ENCODE results near the gene CYP2E1.
"Not testable (repeated sequence)": the region's sequence is repeated elsewhere in the genome, so short reads cannot be mapped to it uniquely, and the experiment has no call there.

The CYP2E1 gene

GRCh38 chr10:133528845-133529575, 1.8 kb downstream of the CYP2E1 start:
- DNase-seq: no peak

DNA sequence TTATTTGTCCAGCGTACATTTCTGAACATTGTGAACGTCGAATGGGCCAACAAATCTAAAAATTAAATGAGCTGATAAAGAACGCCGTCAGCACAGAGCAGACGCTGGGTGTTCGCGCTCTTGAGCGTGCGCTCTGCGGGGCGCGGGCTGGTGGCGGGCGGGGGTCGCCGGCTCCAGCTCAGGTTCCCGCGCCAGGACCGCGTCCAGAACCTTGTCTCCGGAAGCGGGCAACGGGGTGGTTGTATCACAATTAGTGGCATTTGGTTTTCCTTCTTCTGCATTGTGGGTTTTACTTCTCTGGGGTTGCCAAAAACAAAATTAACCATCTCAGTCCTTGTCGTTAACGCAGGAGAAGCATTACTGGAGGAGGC, 2.4 kb downstream of the CYP2E1 start:
- no peak for DNase-seq

DNA sequence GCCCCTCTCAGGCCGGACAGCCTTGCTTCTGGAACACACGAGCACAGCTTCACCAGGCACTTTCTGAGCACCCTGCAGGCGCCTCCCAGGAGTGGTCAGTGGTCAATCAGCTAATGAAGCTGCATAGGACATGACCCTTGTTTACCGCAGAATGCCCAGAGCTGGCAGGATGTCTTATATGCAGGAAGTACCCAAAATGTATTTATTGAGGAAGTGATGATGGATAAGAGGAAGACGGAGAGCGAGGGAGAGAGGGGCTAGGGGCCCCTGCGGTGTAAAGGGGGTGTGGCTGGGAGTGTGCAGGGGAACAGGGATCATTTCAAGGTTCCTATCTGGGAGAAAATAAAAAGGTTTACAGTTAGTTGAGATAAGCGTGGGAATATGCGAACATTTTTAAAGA, 3.3 kb downstream of the CYP2E1 start:
- no peak for DNase-seq

DNA sequence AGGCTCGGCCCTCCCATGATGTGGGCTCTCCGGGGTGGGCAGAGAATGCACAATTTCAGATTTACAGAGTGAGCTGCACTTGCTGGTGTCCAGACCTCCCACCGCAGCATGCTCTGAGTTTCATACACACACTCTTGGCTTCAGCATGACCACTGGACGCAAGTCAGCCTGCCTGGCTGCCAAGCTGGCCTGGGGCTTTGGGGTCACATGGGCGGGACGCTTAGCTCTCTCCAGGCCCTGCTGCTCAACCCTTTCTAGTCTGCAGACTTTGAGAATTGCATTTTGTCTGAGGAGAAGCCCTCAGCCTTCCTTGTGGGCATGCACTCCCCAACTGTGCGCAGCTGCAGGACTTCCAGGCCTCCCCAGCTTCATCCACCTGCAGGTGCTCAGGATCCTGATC, 5.7 kb downstream of the CYP2E1 start:
- DNase-seq: no peak

DNA sequence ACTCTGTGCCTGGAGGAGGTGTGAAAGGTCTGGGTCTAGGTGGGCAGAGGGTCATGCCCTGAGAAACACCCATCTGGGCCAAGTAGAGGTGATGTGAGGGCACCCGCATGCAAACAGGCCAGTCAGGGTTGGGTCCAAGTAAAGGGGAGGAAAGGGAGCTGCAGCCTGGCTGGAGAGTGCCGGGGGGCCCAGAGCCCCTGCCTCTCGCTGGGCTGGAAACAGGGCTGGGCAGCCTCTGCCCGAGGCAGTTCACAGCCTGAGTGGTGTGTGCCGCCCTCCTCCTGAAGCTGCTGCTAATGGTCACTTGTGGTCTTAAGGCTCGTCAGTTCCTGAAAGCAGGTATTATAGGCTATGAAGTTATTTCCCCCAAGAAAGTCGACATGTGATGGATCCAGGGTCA, 7.3 kb downstream of the CYP2E1 start:
- no peak for DNase-seq

DNA sequence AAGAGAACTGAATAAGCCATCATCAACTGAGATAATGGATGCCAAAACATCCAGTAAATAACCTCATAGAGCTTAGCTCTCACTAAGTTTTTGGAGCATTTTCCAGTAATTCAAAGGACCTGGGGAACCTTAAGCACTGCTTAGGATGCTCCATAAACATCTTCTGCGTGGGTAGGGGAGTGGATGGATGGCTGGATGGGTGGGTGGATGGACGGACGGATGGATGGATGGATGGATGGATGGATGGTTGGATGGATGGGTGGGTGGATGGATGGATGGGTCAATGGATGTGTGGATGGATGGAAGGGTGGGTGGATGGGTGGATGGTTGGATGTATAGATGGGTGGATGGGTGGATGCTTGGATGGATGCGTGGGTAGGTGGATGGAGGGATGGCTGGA, 9.0 kb downstream of the CYP2E1 start:
- DNase-seq: no peak

DNA sequence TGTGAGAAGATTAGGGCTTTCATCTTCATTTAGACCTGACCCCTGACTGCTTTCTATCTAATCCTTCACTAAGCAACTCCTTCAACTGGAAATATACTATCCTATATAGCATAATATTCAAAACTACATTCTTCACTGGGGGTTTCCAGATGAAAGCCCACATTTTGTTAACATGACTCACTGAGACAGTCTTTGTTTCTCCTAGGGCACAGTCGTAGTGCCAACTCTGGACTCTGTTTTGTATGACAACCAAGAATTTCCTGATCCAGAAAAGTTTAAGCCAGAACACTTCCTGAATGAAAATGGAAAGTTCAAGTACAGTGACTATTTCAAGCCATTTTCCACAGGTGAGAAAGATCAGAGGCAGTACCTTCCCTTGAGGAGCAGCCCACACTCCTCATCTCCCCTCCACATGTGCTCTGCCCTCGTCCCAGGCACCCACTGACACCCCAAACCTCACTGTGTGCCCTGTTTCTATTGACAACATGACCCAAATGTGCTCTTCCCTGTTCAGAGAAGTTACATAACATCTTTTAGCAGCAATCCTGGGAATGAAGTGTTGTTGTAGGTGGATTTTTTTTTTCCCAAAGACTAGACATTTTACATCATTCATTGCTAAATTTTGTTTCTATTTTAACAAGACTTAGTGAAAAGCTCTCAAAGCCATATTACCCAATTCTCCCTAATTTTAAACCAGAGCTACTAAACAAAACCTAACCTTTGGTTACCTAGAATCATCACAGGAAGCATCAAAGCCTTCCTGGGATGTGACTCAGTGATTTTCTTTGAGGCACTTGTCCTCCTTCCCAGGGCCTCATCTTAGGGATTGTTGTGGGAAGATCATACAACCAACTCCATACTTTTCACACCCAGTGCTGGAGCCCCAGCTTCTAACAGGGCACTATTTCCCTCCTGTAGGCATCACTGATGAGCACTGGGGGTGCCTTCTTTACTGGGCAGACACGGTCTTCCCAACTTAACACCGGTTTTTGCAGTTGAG, 10.7 kb downstream of the CYP2E1 start:
- no peak for DNase-seq

- not testable (repeated sequence) for DNase-seq
Measured at GRCh38 chr10:133541441-133541975, 14.3 kb downstream of the CYP2E1 start.

DNA sequence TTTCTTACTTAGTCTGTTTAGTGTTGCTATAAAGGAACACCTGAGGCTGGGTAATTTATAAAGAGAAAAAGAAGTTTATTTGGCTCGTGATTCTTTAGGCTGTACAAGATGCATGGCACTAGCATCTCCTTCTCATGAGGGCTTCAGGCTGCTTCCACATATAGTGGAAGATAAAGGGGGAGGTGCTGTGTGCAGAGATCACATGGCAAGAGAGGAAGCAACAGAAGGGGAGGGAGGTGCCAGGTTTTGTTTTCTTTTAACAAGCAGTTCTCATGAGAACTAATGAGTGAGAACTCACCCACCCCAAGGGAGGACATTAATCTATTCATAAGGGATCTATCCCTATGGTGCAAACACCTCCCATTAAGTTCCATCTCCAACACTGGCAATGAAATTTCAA, 17.3 kb downstream of the CYP2E1 start:
- DNase-seq: no peak

DNA sequence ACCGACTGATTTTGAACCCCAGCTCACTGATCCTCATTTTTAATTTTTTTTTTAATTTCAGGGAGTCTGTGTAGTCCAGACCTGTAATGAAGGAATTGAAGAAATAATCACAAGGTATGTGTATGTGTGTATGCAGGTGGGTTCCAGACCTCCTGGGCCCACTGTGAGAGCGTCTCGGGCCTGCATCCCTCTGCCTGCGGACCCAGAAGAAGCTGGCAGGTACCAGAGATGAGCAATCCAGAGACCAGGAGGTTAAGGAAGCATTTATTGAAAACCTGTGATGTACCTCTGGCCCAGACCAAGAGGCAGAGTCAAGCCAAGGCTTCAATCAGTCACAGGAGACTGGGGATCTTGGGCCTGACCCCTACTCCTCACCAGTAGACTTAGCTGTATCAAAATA, 27.4 kb downstream of the CYP2E1 start:
- no peak for DNase-seq

GRCh38 chr10:133555521-133555920, 28.4 kb downstream of the CYP2E1 start:
- no peak for DNase-seq

DNA sequence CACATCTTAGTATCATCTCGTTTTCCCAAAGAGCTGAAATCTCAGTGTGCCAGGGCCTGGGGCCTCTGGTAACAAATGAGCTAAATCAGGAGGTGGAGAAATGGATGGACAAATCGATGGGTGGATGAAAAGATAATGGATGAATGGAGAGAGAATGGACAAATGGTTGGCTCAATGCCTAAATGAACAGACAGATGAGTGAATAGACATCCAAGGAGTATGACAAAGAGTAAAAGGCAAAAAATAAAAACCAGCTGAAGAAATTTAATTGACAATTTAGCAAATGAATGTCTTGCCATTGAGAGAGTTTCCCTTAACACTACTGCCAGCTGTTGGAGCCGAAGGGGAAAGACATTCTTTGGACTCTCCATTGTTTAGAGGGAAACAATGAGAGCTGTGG, 30.2 kb downstream of the CYP2E1 start:
- no peak for DNase-seq

DNA sequence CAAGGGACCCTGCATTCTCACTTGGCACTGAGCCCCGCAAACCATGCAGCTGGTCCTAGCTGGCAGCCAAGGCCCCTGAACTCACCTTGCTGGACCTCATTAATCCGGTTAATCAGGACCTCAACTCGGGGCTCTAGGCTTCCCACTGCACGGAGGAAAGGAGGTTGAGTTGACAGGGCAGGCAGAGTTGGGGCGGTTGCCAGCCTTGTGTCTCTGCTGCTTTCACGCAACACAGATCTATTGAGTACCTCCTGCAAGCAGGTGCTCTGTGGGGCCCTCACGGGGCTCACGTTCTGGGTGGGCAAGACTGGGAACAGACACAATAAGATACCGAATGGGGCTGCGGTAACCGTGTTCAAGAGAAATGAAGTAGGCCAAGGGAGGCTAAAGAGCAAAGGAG, 32.1 kb downstream of the CYP2E1 start:
- DNase-seq: no peak

GRCh38 chr10:133564816-133565215, 37.7 kb downstream of the CYP2E1 start:
- no peak for DNase-seq

GRCh38 chr10:133565441-133566294, 38.5 kb downstream of the CYP2E1 start, which contains the start of gene SYCE1:
Gene SYCE1, minus strand, starts transcription at chr10:133565583. Its CDS starts 54 bp downstream, at chr10:133565529.
- no peak for DNase-seq

DNA sequence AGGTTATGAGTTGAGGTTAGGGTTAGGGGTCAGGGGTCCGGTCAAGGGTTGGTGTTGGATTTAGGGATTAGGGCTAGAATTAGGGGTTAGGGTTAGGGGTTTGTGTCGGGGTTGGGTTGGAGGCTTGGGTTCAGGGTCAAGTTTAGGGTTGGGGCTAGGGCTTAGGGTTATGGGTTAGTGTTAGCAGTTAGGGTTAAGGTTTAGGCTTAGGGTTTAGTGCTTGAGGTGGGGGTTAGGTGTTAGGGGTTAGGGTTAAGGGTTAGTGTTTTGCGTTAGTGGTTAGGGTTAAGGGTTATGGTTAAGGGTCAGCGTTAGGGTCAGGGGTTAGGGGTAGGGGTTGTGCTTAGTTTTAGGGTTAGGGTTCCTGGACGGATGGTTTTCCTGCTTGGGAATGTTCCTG, 40.0 kb downstream of the CYP2E1 start:
- DNase-seq: no peak

GRCh38 chr10:133567609-133568286, 40.6 kb downstream of the CYP2E1 start:
- DNase-seq: no peak

GRCh38 chr10:133568287-133568614, 41.1 kb downstream of the CYP2E1 start:
- no peak for DNase-seq

DNA sequence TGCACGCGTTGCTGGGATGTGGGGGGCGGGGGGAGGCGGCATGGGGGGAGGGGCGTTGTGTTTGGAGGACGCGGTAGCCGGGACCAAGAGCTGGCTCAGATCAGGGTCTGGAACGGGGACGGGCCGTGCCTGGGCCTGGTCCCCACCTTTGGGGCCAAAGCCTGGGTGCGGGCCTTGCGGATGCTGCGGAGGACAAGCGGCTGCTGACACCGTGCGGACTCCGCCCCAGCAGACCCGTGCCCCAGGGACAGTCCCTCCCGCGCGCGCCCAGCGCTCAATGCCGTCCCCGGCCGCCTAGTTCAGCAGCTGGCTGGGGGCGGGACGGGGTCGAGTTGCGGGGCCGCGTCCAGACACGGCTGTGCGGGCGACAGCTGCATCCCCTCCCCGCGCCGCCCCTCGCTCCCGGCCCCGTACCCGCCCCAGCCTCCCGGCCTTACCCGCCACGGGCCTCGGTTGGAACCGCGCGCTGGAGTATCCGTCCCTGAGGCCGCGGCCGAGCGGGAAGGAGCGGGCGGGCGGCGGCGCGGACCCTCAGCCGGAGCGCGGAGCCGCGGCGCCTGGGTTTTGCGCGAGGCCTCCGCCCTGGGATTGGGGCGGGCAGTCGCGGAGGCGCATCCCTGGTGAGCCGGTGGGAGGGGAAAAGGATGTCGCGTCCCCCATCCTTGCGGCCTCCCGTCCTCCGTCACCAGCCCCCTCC, 41.8 kb downstream of the CYP2E1 start:
- not testable (repeated sequence) for DNase-seq

GRCh38 chr10:133569801-133570200, 42.6 kb downstream of the CYP2E1 start:
- not testable (repeated sequence) for DNase-seq

DNA sequence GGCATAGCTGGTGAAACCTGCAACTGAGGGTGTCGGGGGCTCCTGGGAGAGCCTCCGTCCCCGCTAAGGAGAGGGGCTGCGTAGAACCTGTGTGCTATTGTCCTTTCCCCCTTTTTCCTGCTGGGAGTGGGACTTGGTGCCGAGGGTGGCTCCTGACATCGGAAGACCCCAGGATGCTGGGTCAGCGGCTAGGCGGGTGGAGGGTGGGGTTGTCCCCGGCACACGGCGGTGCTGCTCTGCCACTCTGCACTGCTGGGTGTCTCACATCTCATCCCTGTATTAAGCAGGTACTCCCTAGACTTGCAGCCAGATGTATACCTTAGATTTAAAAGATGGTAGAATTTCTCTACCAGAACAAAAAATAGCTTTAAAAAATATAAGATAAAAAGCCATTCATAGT, 44.9 kb downstream of the CYP2E1 start:
- not testable (repeated sequence) for DNase-seq

DNA sequence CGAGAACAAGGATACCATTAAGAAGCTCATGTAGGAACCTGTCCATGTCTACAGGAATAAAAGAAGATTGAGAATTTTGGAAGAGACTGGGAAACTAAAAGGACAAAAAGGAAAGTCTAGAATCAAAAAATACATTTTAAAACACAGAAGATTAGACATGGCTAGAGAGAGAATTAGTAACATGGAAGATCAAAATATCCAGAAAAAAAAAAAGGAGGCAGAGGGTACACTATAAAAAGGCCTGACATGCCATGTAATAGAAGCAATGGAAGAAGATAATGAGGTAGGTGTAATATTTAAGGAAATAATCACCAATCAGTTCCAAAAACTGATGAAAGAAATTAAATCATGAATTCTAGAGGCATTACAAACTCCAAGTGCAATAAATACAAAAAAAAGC, 46.3 kb downstream of the CYP2E1 start:
- not testable (repeated sequence) for DNase-seq

Measured in NCI-H1436 treated with DMSO at 0.1 percent for 48 hours (cell line).